IMR-90 (cell line): ENCODE measurements around the gene HTR5A. TPM values are rescaled to one million over a fixed set of nuclear protein-coding genes. Genes with fewer than 3 reads are reported as not detected.

ENCODE experiments used
- ATAC-seq: fragments of 200-7000 bp; cut with Tn5 transposase; 2 replicates; pipeline ENCODE4 v1.9.1; 2020; ENCODE audit warnings: low read depth, mild to moderate bottlenecking, moderate library complexity
- BruUV-seq: library from RNA; stranded (reverse); fragments of 400-500 nt; replicated peaks from 2 replicates; lab custom pipeline; 2021; lab: Mats Ljungman, UMichigan
- CTCF ChIA-PET: fragments of 300-600 bp; formaldehyde crosslinking; extraction: SDS; loops from one replicate; lab custom pipeline; 2021; ENCODE audit warnings: antibody characterized with exemption; lab: Yijun Ruan, JAX
- POLR2A ChIA-PET: fragments of 300-600 bp; sonication (Branson Sonifier 250); formaldehyde crosslinking; loops from one replicate; lab custom pipeline; 2022; ENCODE audit warnings: antibody characterized with exemption; ENCODE audit not compliant: unreplicated experiment; lab: Charles Lee
- DNase-seq: peaks from one replicate; pipeline ENCODE4 v3.0.0; 2013
- H2AFZ ChIP-seq: replicated peaks from 2 replicates; pipeline ENCODE3; 2013; ENCODE audit warnings: low read length, mild to moderate bottlenecking; ENCODE audit not compliant: poor library complexity
- H2AK5ac ChIP-seq: 2 replicates; pipeline ENCODE4 v1.6.1; 2013; ENCODE audit warnings: low read depth, low read length, inconsistent platforms
- H2AK9ac ChIP-seq: replicated peaks from 2 replicates; pipeline ENCODE3; 2013; ENCODE audit warnings: mild to moderate bottlenecking, low read depth, low read length, moderate library complexity; ENCODE audit not compliant: poor library complexity
- H2BK120ac ChIP-seq: 2 replicates; pipeline ENCODE4 v1.6.1; 2013; ENCODE audit warnings: low read depth, low read length, inconsistent platforms
- H2BK15ac ChIP-seq: 3 replicates; pipeline ENCODE4 v1.6.1; 2013; ENCODE audit warnings: low read depth, low read length, inconsistent platforms
- H2BK20ac ChIP-seq: 2 replicates; pipeline ENCODE4 v1.6.1; 2013; ENCODE audit warnings: low read depth, mild to moderate bottlenecking, inconsistent platforms, low read length, moderate library complexity
- H2BK5ac ChIP-seq: 2 replicates; pipeline ENCODE4 v1.6.1; 2013; ENCODE audit warnings: mild to moderate bottlenecking, low read depth, low read length, inconsistent platforms; ENCODE audit not compliant: poor library complexity, severe bottlenecking
- H3K14ac ChIP-seq: replicated peaks from 2 replicates; pipeline ENCODE4 v1.6.1; 2013; ENCODE audit warnings: low read depth, low read length, inconsistent platforms
- H3K18ac ChIP-seq: 2 replicates; pipeline ENCODE4 v1.6.1; 2013; ENCODE audit warnings: low read depth, low read length, control low read depth
- H3K23ac ChIP-seq: 2 replicates; pipeline ENCODE4 v1.6.1; 2013; ENCODE audit warnings: low read depth, low read length, inconsistent platforms
- H3K27ac ChIP-seq: 2 replicates; pipeline ENCODE4 v1.5.1; 2013; ENCODE audit warnings: mild to moderate bottlenecking, control low read depth, low read length; ENCODE audit not compliant: insufficient read depth
- H3K27me3 ChIP-seq: 2 replicates; pipeline ENCODE4 v1.6.1; 2013; ENCODE audit warnings: low read length; ENCODE audit not compliant: control insufficient read depth, insufficient read depth
- H3K36me3 ChIP-seq: 2 replicates; pipeline ENCODE4 v1.6.1; 2013; ENCODE audit warnings: low read length, mixed read lengths; ENCODE audit not compliant: control insufficient read depth, insufficient read depth
- H3K4ac ChIP-seq: 2 replicates; pipeline ENCODE4 v1.6.1; 2013; ENCODE audit warnings: low read depth, low read length, inconsistent platforms
- H3K4me1 ChIP-seq: 2 replicates; pipeline ENCODE4 v1.6.1; 2013; ENCODE audit warnings: low read length, mixed read lengths; ENCODE audit not compliant: control insufficient read depth, insufficient read depth
- H3K4me2 ChIP-seq: 2 replicates; pipeline ENCODE4 v1.6.1; 2013; ENCODE audit warnings: low read depth, mild to moderate bottlenecking, control low read depth, low read length, moderate library complexity
- H3K4me3 ChIP-seq: 2 replicates; pipeline ENCODE4 v1.5.1; 2013; ENCODE audit warnings: low read depth, mild to moderate bottlenecking, control low read depth, low read length, moderate library complexity; ENCODE audit not compliant: insufficient read depth
- H3K56ac ChIP-seq: 2 replicates; pipeline ENCODE4 v1.6.1; 2013; ENCODE audit warnings: low read length, inconsistent platforms; ENCODE audit not compliant: insufficient read depth; ENCODE audit errors: extremely low read depth
- H3K79me1 ChIP-seq, 2 experiments: 2 replicates each; pipeline ENCODE4 v1.6.1; 2013; ENCODE audit warnings: low read length in 2 of 2, inconsistent platforms in 1 of 2, low read depth in 1 of 2
- H3K9ac ChIP-seq: 2 replicates; pipeline ENCODE4 v1.6.1; 2013; ENCODE audit warnings: low read depth, low read length, control low read depth
- H3K9me1 ChIP-seq: 2 replicates; pipeline ENCODE4 v1.6.1; 2013; ENCODE audit warnings: low read length, inconsistent platforms; ENCODE audit not compliant: insufficient read depth
- H3K9me3 ChIP-seq: 2 replicates; pipeline ENCODE4 v1.6.1; 2013; ENCODE audit warnings: low read length; ENCODE audit not compliant: control insufficient read depth, insufficient read depth
- H4K20me1 ChIP-seq: 2 replicates; pipeline ENCODE4 v1.6.1; 2013; ENCODE audit warnings: low read length, inconsistent platforms; ENCODE audit not compliant: insufficient read depth
- H4K5ac ChIP-seq: 2 replicates; pipeline ENCODE4 v1.6.1; 2013; ENCODE audit warnings: mild to moderate bottlenecking, low read depth, low read length, control low read depth
- H4K8ac ChIP-seq, 2 experiments: 2 replicates each; pipeline ENCODE4 v1.6.1; 2013; ENCODE audit warnings: low read depth in 2 of 2, low read length in 2 of 2, control low read depth in 1 of 2, inconsistent platforms in 1 of 2
- H4K91ac ChIP-seq: 2 replicates; pipeline ENCODE4 v1.6.1; 2013; ENCODE audit warnings: low read depth, low read length, inconsistent platforms; ENCODE audit not compliant: insufficient read depth
- BHLHE40 ChIP-seq: fragments of 150-350 bp; IDR thresholded peaks from 2 replicates; pipeline ENCODE4 v1.6.1; 2016; ENCODE audit warnings: mild to moderate bottlenecking, low read depth, low read length
- CEBPB ChIP-seq: IDR thresholded peaks from 2 replicates; pipeline ENCODE4 v1.6.1; 2012; ENCODE audit warnings: low read depth, low read length, improper control_type of control experiment
- CHD1 ChIP-seq: IDR thresholded peaks from 2 replicates; pipeline ENCODE4 v1.6.1; 2012; ENCODE audit warnings: low read depth, low read length, improper control_type of control experiment
- FOS ChIP-seq: fragments of 150-350 bp; IDR thresholded peaks from 2 replicates; pipeline ENCODE4 v1.6.1; 2016; ENCODE audit warnings: low read depth, low read length
- NFE2L2 ChIP-seq: fragments of 150-350 bp; IDR thresholded peaks from 2 replicates; pipeline ENCODE4 v1.6.1; 2016; ENCODE audit warnings: low read depth, mild to moderate bottlenecking, low read length
- POLR2A ChIP-seq: IDR thresholded peaks from 2 replicates; pipeline ENCODE4 v1.6.1; 2012; ENCODE audit warnings: mild to moderate bottlenecking, low read depth, low read length
- RCOR1 ChIP-seq: IDR thresholded peaks from 2 replicates; pipeline ENCODE4 v1.6.1; 2012; ENCODE audit warnings: mild to moderate bottlenecking, low read length, improper control_type of control experiment; ENCODE audit not compliant: insufficient replicate concordance
- SMC3 ChIP-seq: fragments of 150-350 bp; IDR thresholded peaks from 2 replicates; pipeline ENCODE4 v1.6.1; 2016; ENCODE audit warnings: low read depth, mild to moderate bottlenecking, antibody characterized with exemption, low read length, moderate library complexity
- USF2 ChIP-seq: fragments of 150-350 bp; IDR thresholded peaks from 2 replicates; pipeline ENCODE4 v1.6.1; 2017; ENCODE audit warnings: mild to moderate bottlenecking, antibody characterized with exemption, low read length, low read depth
- WGBS, 2 experiments: methylation state at CpG; one replicate each; pipeline versions ENCODE4 v1.1.5 to v1.1.7; 2013; ENCODE audit warnings: missing lambda C conversion rate in 2 of 2; ENCODE audit not compliant: insufficient read length in 1 of 2; ENCODE audit errors: extremely low coverage in 2 of 2; 5-methylcytosine and 5-hydroxymethylcytosine counted together
- dilution Hi-C: fragments of 300-500 bp; cut with HindIII; formaldehyde crosslinking; loops from one replicate; pipeline ENCODE4 v1.14.3; 2018; ENCODE audit warnings: low sequenced_read_pairs; ENCODE audit not compliant: unreplicated experiment
- in situ Hi-C: fragments of 300-500 bp; cut with MboI; formaldehyde crosslinking; loops from 3 replicates; pipeline ENCODE4 v1.14.3; 2019; ENCODE audit warnings: low sequenced_read_pairs, inconsistent platforms, mixed read lengths
- intact Hi-C: fragments of 100-400 bp; cut with micrococcal nuclease; formaldehyde crosslinking; loops from 2 replicates; pipeline ENCODE4 v1.10.0; 2022
- polyA plus RNA-seq, 3 experiments: library from polyadenylated mRNA; depleted of rRNA; stranded (reverse); fragments of >200 nt; gene quantifications; 2 replicates each; pipeline ENCODE4 v1.2.3, GENCODE V29; 2012; ENCODE audit warnings: low replicate concordance in 1 of 3
- total RNA-seq: library from RNA; depleted of rRNA; stranded (reverse); fragments of >200 nt; gene quantifications from 2 replicates; pipeline ENCODE4 v1.2.3, GENCODE V29; 2012
- TF ChIP-seq, protein P1 (sequence below): conservative IDR thresholded peaks from 2 replicates; pipeline ENCODE4 v1.5.1; 2012; ENCODE audit warnings: mild to moderate bottlenecking, low read depth, low read length, improper control_type of control experiment

Gene HTR5A
- total and polyA plus RNA-seq, 2 of the 4 experiments (the other 2 are of a cell fraction) = not detected

- Histone ChIP-seq H3K79me1 (no peaks in the 10 kb centered on the region), H3K4ac (no peak overlapping the region), H2BK5ac (no peak overlapping the region), H4K20me1 (no peaks in the 10 kb centered on the region), H4K91ac (no peak overlapping the region), H4K8ac (no peak overlapping the region), H2BK120ac (no peak overlapping the region), H3K23ac (no peak overlapping the region), H2AFZ (no peak overlapping the region), H3K27me3 (no peaks in the 10 kb centered on the region), H3K4me2 (no peak overlapping the region), H2AK5ac (no peak overlapping the region), H3K4me3 (no peak overlapping the region), H3K4me1 (no peaks in the 10 kb centered on the region), H3K27ac (no peak overlapping the region), H3K14ac (no peak overlapping the region), H2AK9ac (no peak overlapping the region), H3K18ac (no peak overlapping the region), H2BK15ac (no peak overlapping the region), H3K9ac (no peak overlapping the region), H2BK20ac (no peak overlapping the region), H3K9me3 (no peaks in the 10 kb centered on the region), H4K5ac (no peak overlapping the region), H3K9me1 (no peaks in the 10 kb centered on the region), H3K36me3 (no peaks in the 10 kb centered on the region), H3K56ac (no peak overlapping the region)
- ATAC-seq = no peak
- CTCF ChIA-PET = interaction anchor here (0.8 kb wide), 1 partner anchor 22 kb away, joined by 3 read pairs; no protein-coding TSS in a partner anchor
- POLR2A ChIA-PET = no interaction called here
- BruUV-seq = no TSS peak
- dilution Hi-C loops (no loop called here), intact Hi-C loops (no loop called here), in situ Hi-C loops (no loop called here)
- WGBS, 2 experiments = 20% methylated on average over 1 of the region's 4 CpGs; no CpG with 5 or more reads in 1 of the 2 experiments
- TF ChIP-seq NFE2L2 (no peak), BHLHE40 (no peak), SMC3 (no peak), POLR2A (no peak), CEBPB (no peak), RCOR1 (no peak), USF2 (no peak), CHD1 (no peak), FOS (no peak)
- TF ChIP-seq, protein P1, sequence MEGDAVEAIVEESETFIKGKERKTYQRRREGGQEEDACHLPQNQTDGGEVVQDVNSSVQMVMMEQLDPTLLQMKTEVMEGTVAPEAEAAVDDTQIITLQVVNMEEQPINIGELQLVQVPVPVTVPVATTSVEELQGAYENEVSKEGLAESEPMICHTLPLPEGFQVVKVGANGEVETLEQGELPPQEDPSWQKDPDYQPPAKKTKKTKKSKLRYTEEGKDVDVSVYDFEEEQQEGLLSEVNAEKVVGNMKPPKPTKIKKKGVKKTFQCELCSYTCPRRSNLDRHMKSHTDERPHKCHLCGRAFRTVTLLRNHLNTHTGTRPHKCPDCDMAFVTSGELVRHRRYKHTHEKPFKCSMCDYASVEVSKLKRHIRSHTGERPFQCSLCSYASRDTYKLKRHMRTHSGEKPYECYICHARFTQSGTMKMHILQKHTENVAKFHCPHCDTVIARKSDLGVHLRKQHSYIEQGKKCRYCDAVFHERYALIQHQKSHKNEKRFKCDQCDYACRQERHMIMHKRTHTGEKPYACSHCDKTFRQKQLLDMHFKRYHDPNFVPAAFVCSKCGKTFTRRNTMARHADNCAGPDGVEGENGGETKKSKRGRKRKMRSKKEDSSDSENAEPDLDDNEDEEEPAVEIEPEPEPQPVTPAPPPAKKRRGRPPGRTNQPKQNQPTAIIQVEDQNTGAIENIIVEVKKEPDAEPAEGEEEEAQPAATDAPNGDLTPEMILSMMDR = no peak
- DNase-seq = no peak
Observed at GRCh38 chr7:155136619-155137243, 66.6 kb downstream of the HTR5A start.
